Osteocyte (in vitro differentiated cells): Measurements from ENCODE around the gene ADGRA1. TPM values are rescaled to one million over a fixed set of nuclear protein-coding genes. Genes with fewer than 3 reads are reported as not detected.

Experiments
- DNase-seq: peaks from one replicate; pipeline ENCODE4 v3.0.0; 2021; ENCODE audit warnings: mixed read lengths; ENCODE audit not compliant: unreplicated experiment; ENCODE audit errors: extremely low spot score
- H3K27ac Mint-ChIP-seq: one replicate; pipeline ENCODE4 v1.8.0; 2021; ENCODE audit warnings: mild to moderate bottlenecking, mixed read lengths; ENCODE audit not compliant: unreplicated experiment
- H3K27me3 Mint-ChIP-seq: one replicate; pipeline ENCODE4 v1.8.0; 2021; ENCODE audit warnings: mixed read lengths; ENCODE audit not compliant: unreplicated experiment
- H3K36me3 Mint-ChIP-seq: one replicate; pipeline ENCODE4 v1.8.0; 2021; ENCODE audit warnings: mixed read lengths; ENCODE audit not compliant: unreplicated experiment
- H3K4me1 Mint-ChIP-seq: one replicate; pipeline ENCODE4 v1.8.0; 2021; ENCODE audit warnings: mixed read lengths; ENCODE audit not compliant: unreplicated experiment
- H3K4me3 Mint-ChIP-seq: one replicate; pipeline ENCODE4 v1.8.0; 2021; ENCODE audit warnings: mild to moderate bottlenecking, moderate library complexity, mixed read lengths; ENCODE audit not compliant: unreplicated experiment
- H3K9me3 Mint-ChIP-seq: one replicate; pipeline ENCODE4 v1.8.0; 2021; ENCODE audit warnings: mixed read lengths; ENCODE audit not compliant: unreplicated experiment
- CTCF ChIP-seq: fragments of 200-600 bp; sonication (generic); IDR thresholded peaks from 2 replicates; pipeline ENCODE4 v1.5.0; 2021; ENCODE audit warnings: antibody characterized with exemption, mild to moderate bottlenecking, moderate library complexity
- total RNA-seq: library from RNA; stranded (reverse); gene quantifications from 2 replicates; pipeline ENCODE4 v1.2.1, GENCODE V29; 2021

ADGRA1 gene
- total RNA-seq, 1 donor from 2014 or later = not detected

DNA sequence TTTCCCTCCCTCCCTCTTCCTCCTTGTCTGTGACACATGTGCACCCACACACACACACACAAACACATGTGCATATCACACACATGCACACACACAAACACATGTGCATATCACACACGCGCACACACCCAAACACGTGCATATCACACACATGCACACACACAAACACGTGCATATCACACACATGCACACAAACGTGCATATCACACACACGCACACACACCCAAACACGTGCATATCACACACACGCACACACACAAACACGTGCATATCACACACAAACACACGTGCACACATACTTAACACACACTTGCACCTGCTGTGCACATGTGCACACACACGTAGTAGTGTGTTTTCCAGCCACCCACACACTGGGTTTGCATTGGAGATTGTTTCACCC, 42.9 kb downstream of the ADGRA1 start:
- no peaks in the 10 kb centered on the region for H3K9me3 Mint-ChIP-seq
- H3K4me1 Mint-ChIP-seq = no peaks in the 10 kb centered on the region
- no peak for TF ChIP-seq CTCF
- DNase-seq = no peak
- no peak overlapping the region for H3K27ac Mint-ChIP-seq
- no peak overlapping the region for H3K4me3 Mint-ChIP-seq
- no peaks in the 10 kb centered on the region for H3K36me3 Mint-ChIP-seq
- H3K27me3 Mint-ChIP-seq = no peaks in the 10 kb centered on the region

GRCh38 chr10:133131053-133131452, 43.3 kb downstream of the ADGRA1 start:
- Mint-ChIP-seq H3K4me3 (no peak overlapping the region), H3K4me1 (no peaks in the 10 kb centered on the region), H3K9me3 (no peaks in the 10 kb centered on the region), H3K27ac (no peak overlapping the region), H3K36me3 (no peaks in the 10 kb centered on the region), H3K27me3 (no peaks in the 10 kb centered on the region)
- no peak for DNase-seq
- TF ChIP-seq CTCF = no peak

GRCh38 chr10:133131734-133132472, 44.2 kb downstream of the ADGRA1 start:
- no peaks in the 10 kb centered on the region for H3K9me3 Mint-ChIP-seq

GRCh38 chr10:133132473-133133291, 45.0 kb downstream of the ADGRA1 start:
- no peak for TF ChIP-seq CTCF
- no peaks in the 10 kb centered on the region for H3K4me1 Mint-ChIP-seq
- no peaks in the 10 kb centered on the region for H3K27me3 Mint-ChIP-seq
- H3K9me3 Mint-ChIP-seq = no peaks in the 10 kb centered on the region
- H3K36me3 Mint-ChIP-seq = no peaks in the 10 kb centered on the region
- DNase-seq = no peak
- no peak overlapping the region for H3K4me3 Mint-ChIP-seq
- H3K27ac Mint-ChIP-seq = no peak overlapping the region

More at GRCh38 chr10:133131734-133132472, 44.2 kb downstream of the ADGRA1 start:
- no peaks in the 10 kb centered on the region for H3K27me3 Mint-ChIP-seq
- no peak for TF ChIP-seq CTCF
- H3K27ac Mint-ChIP-seq = no peak overlapping the region
- H3K4me3 Mint-ChIP-seq = no peak overlapping the region
- DNase-seq = no peak
- H3K4me1 Mint-ChIP-seq = no peaks in the 10 kb centered on the region
- no peaks in the 10 kb centered on the region for H3K36me3 Mint-ChIP-seq
